ENCODE results near the gene KIF24. TPM values are rescaled to one million over a fixed set of nuclear protein-coding genes. Genes with fewer than 3 reads are reported as not detected.

The KIF24 gene
- total RNA-seq, 2 experiments from 2014 or later: 11.2 to 11.4 TPM

GRCh38 chr9:34337403-34337802 lies 8.3 kb upstream of the KIF24 start:
- Mint-ChIP-seq H3K4me3 (no peak overlapping the region), H3K36me3 (ENCODE audit: low read depth) (peaks cover 23% of the 10 kb centered on the region), H3K9me3 (ENCODE audit: insufficient read depth) (no peaks in the 10 kb centered on the region), H3K27ac (no peak overlapping the region), H3K4me1 (ENCODE audit: low read depth) (no peaks in the 10 kb centered on the region), H3K27me3 (ENCODE audit: low read depth) (no peaks in the 10 kb centered on the region)
- ChIA-PET CTCF (interaction anchor here (10.6 kb wide), 1 partner anchor 40 kb away, joined by 193 read pairs; the partner anchor contains the start of gene MYORG), POLR2A (interaction anchor here (0.9 kb wide), 1 partner anchor 44 kb away, joined by 3 read pairs; no protein-coding TSS in a partner anchor)
- DNase-seq: no peak
- ATAC-seq: no peak

GRCh38 chr9:34335376-34335775 lies 6.3 kb upstream of the KIF24 start:
- no peak overlapping the region for H3K4me3 Mint-ChIP-seq
- ATAC-seq (no peak), DNase-seq (no peak)
- ChIA-PET CTCF (interaction anchor here (1.0 to 10.6 kb wide), 3 partner anchors 42 to 80 kb away, joined by 3 to 193 read pairs (median 24); partner anchors contain the start of gene MYORG), POLR2A (interaction anchor here (1.6 kb wide), 1 partner anchor 9 kb away, joined by 5 read pairs; no protein-coding TSS in a partner anchor)
- H3K4me1 Mint-ChIP-seq (ENCODE audit: low read depth): peaks cover 10% of the 10 kb centered on the region
- no peaks in the 10 kb centered on the region for H3K9me3 Mint-ChIP-seq (ENCODE audit: insufficient read depth)
- H3K27me3 Mint-ChIP-seq (ENCODE audit: low read depth): no peaks in the 10 kb centered on the region
- H3K36me3 Mint-ChIP-seq (ENCODE audit: low read depth): peaks cover 17% of the 10 kb centered on the region
- H3K27ac Mint-ChIP-seq: no peak overlapping the region

- Mint-ChIP-seq H3K27ac (no peak overlapping the region), H3K36me3 (ENCODE audit: low read depth) (peaks cover 16% of the 10 kb centered on the region), H3K4me1 (ENCODE audit: low read depth) (peaks cover 13% of the 10 kb centered on the region), H3K4me3 (no peak overlapping the region), H3K9me3 (ENCODE audit: insufficient read depth) (no peaks in the 10 kb centered on the region), H3K27me3 (ENCODE audit: low read depth) (no peaks in the 10 kb centered on the region)
- ChIA-PET CTCF (interaction anchor here (1.2 to 10.6 kb wide), 4 partner anchors 42 to 83 kb away, joined by 3 to 193 read pairs (median 14); partner anchors contain the start of gene MYORG), POLR2A (interaction anchor here (0.6 to 1.6 kb wide), 3 partner anchors 10 to 156 kb away, joined by 3 to 7 read pairs (median 5); no protein-coding TSS in a partner anchor)
- ATAC-seq (no peak), DNase-seq (no peak)
Measured at GRCh38 chr9:34334916-34335315, 5.8 kb upstream of the KIF24 start.

GRCh38 chr9:34334337-34334824 lies 5.3 kb upstream of the KIF24 start:
- no peak for DNase-seq
- Mint-ChIP-seq H3K36me3 (ENCODE audit: low read depth) (peaks cover 17% of the 10 kb centered on the region), H3K4me1 (ENCODE audit: low read depth) (peaks cover 13% of the 10 kb centered on the region), H3K4me3 (no peak overlapping the region), H3K27ac (no peak overlapping the region), H3K27me3 (ENCODE audit: low read depth) (no peaks in the 10 kb centered on the region), H3K9me3 (ENCODE audit: insufficient read depth) (no peaks in the 10 kb centered on the region)
- no peak for ATAC-seq
- ChIA-PET CTCF (interaction anchor here (0.6 to 10.6 kb wide), 5 partner anchors 32 to 82 kb away, joined by 3 to 193 read pairs (median 4); partner anchors contain the start of gene MYORG), POLR2A (interaction anchor here (0.6 to 2.0 kb wide), 4 partner anchors 10 to 156 kb away, joined by 3 to 7 read pairs (median 4); no protein-coding TSS in a partner anchor)

GRCh38 chr9:34333836-34334235 lies 4.8 kb upstream of the KIF24 start:
- H3K4me1 Mint-ChIP-seq (ENCODE audit: low read depth): peaks cover 13% of the 10 kb centered on the region
- H3K36me3 Mint-ChIP-seq (ENCODE audit: low read depth): peaks cover 12% of the 10 kb centered on the region
- H3K27ac Mint-ChIP-seq: no peak overlapping the region
- no peak overlapping the region for H3K4me3 Mint-ChIP-seq
- no peaks in the 10 kb centered on the region for H3K9me3 Mint-ChIP-seq (ENCODE audit: insufficient read depth)
- ChIA-PET CTCF (interaction anchor here (0.6 to 10.6 kb wide), 8 partner anchors 33 to 270 kb away, joined by 3 to 193 read pairs (median 4); partner anchors contain the start of gene MYORG), POLR2A (interaction anchor here (1.4 to 2.0 kb wide), 3 partner anchors 11 to 47 kb away, joined by 4 to 7 read pairs (median 5); no protein-coding TSS in a partner anchor)
- DNase-seq: no peak
- H3K27me3 Mint-ChIP-seq (ENCODE audit: low read depth): no peaks in the 10 kb centered on the region
- no peak for ATAC-seq

- H3K27me3 Mint-ChIP-seq (ENCODE audit: low read depth): no peaks in the 10 kb centered on the region
- H3K4me1 Mint-ChIP-seq (ENCODE audit: low read depth): peaks cover 20% of the 10 kb centered on the region
- POLR2A ChIA-PET: interaction anchor here (1.7 to 2.0 kb wide), 2 partner anchors 47 to 48 kb away, joined by 4 to 5 read pairs; no protein-coding TSS in a partner anchor
- CTCF ChIA-PET: interaction anchor here (0.6 to 10.6 kb wide), 11 partner anchors 22 to 258 kb away, joined by 3 to 193 read pairs (median 5); partner anchors contain the start of gene MYORG
- ATAC-seq: no peak
- peak; percentile 26 for DNase-seq
- no peaks in the 10 kb centered on the region for H3K9me3 Mint-ChIP-seq (ENCODE audit: insufficient read depth)
- no peak overlapping the region for H3K27ac Mint-ChIP-seq
- H3K36me3 Mint-ChIP-seq (ENCODE audit: low read depth): peaks cover 6% of the 10 kb centered on the region
- H3K4me3 Mint-ChIP-seq: no peak overlapping the region
Measured at GRCh38 chr9:34332076-34332964, 3.3 kb upstream of the KIF24 start.

- Mint-ChIP-seq H3K27ac (no peak overlapping the region), H3K4me3 (no peak overlapping the region), H3K36me3 (ENCODE audit: low read depth) (peaks cover 6% of the 10 kb centered on the region), H3K4me1 (ENCODE audit: low read depth) (peaks cover 27% of the 10 kb centered on the region), H3K9me3 (ENCODE audit: insufficient read depth) (no peaks in the 10 kb centered on the region), H3K27me3 (ENCODE audit: low read depth) (no peaks in the 10 kb centered on the region)
- DNase-seq (no peak), ATAC-seq (no peak)
- ChIA-PET POLR2A (interaction anchor here (1.8 kb wide), 1 partner anchor 46 kb away, joined by 11 read pairs; no protein-coding TSS in a partner anchor), CTCF (interaction anchor here (1.0 to 10.6 kb wide), 6 partner anchors 11 to 170 kb away, joined by 3 to 193 read pairs (median 6); partner anchors contain the start of gene MYORG)
Measured at GRCh38 chr9:34331196-34331595, 2.1 kb upstream of the KIF24 start.

- no peaks in the 10 kb centered on the region for H3K27me3 Mint-ChIP-seq (ENCODE audit: low read depth)
- H3K4me3 Mint-ChIP-seq: peak overlapping the region; percentile 97
- ChIA-PET POLR2A (interaction anchor here (0.7 to 0.9 kb wide), 2 partner anchors 198 to 377 kb away, joined by 3 read pairs; no protein-coding TSS in a partner anchor), CTCF (interaction anchor here (1.0 to 2.4 kb wide), 2 partner anchors 50 to 74 kb away, joined by 3 to 16 read pairs; no protein-coding TSS in a partner anchor)
- H3K4me1 Mint-ChIP-seq (ENCODE audit: low read depth): peaks cover 27% of the 10 kb centered on the region
- H3K36me3 Mint-ChIP-seq (ENCODE audit: low read depth): peaks cover 6% of the 10 kb centered on the region
- H3K27ac Mint-ChIP-seq: peak overlapping the region; percentile 99
- DNase-seq: no peak
- no peaks in the 10 kb centered on the region for H3K9me3 Mint-ChIP-seq (ENCODE audit: insufficient read depth)
- ATAC-seq: no peak
Measured at GRCh38 chr9:34328500-34328986, 525 bp downstream of the KIF24 start.

GRCh38 chr9:34326690-34327089 lies 2.4 kb downstream of the KIF24 start:
- ChIA-PET CTCF (interaction anchor here (2.4 kb wide), 1 partner anchor 52 kb away, joined by 16 read pairs; no protein-coding TSS in a partner anchor), POLR2A (no interaction called here)
- ATAC-seq: no peak
- no peak for DNase-seq
- no peak overlapping the region for H3K27ac Mint-ChIP-seq
- no peaks in the 10 kb centered on the region for H3K27me3 Mint-ChIP-seq (ENCODE audit: low read depth)
- peaks cover 6% of the 10 kb centered on the region for H3K36me3 Mint-ChIP-seq (ENCODE audit: low read depth)
- H3K4me3 Mint-ChIP-seq: no peak overlapping the region
- H3K9me3 Mint-ChIP-seq (ENCODE audit: insufficient read depth): no peaks in the 10 kb centered on the region
- peaks cover 21% of the 10 kb centered on the region for H3K4me1 Mint-ChIP-seq (ENCODE audit: low read depth)

- Mint-ChIP-seq H3K36me3 (ENCODE audit: low read depth) (peaks cover 1% of the 10 kb centered on the region), H3K27me3 (ENCODE audit: low read depth) (no peaks in the 10 kb centered on the region), H3K9me3 (ENCODE audit: insufficient read depth) (no peaks in the 10 kb centered on the region), H3K27ac (no peak overlapping the region), H3K4me1 (ENCODE audit: low read depth) (peaks cover 14% of the 10 kb centered on the region), H3K4me3 (no peak overlapping the region)
- ChIA-PET POLR2A (no interaction called here), CTCF (no interaction called here)
- DNase-seq (no peak), ATAC-seq (no peak)
Measured at GRCh38 chr9:34322899-34323591, 6.0 kb downstream of the KIF24 start.

GRCh38 chr9:34321451-34321850 lies 7.6 kb downstream of the KIF24 start:
- no peaks in the 10 kb centered on the region for H3K9me3 Mint-ChIP-seq (ENCODE audit: insufficient read depth)
- DNase-seq: no peak
- ChIA-PET CTCF (no interaction called here), POLR2A (no interaction called here)
- peaks cover 3% of the 10 kb centered on the region for H3K36me3 Mint-ChIP-seq (ENCODE audit: low read depth)
- no peak overlapping the region for H3K27ac Mint-ChIP-seq
- H3K4me1 Mint-ChIP-seq (ENCODE audit: low read depth): peaks cover 4% of the 10 kb centered on the region
- H3K4me3 Mint-ChIP-seq: no peak overlapping the region
- no peaks in the 10 kb centered on the region for H3K27me3 Mint-ChIP-seq (ENCODE audit: low read depth)
- no peak for ATAC-seq

Data from activated CD8-positive, alpha-beta T cell treated with anti-CD3 and anti-CD28 coated beads, Interleukin-2, amount 10 ng/mL, durations not matched to agents 7 days and 5 days (primary cell).